ENCODE data around the gene ZNF75A.

GRCh38 chr16:3311496-3311895 lies 6.2 kb downstream of the ZNF75A start:
- TF ChIP-seq YY1 (IDR thresholded peaks at IDR 0.05; ENCODE audit: insufficient read depth, insufficient read length) (no peak), SUZ12 (IDR thresholded peaks at IDR 0.05; ENCODE audit: extremely low read depth, insufficient read depth, insufficient read length) (no peak)

Data from NT2/D1 (cell line).